IMR-90 (cell line): Measurements from ENCODE around the gene NTNG2. TPM values are rescaled to one million over a fixed set of nuclear protein-coding genes. Genes with fewer than 3 reads are reported as not detected.

Source experiments
- ATAC-seq: fragments of 200-7000 bp; cut with Tn5 transposase; 2 replicates; pipeline ENCODE4 v1.9.1; 2020; ENCODE audit warnings: low read depth, mild to moderate bottlenecking, moderate library complexity
- BruUV-seq: library from RNA; stranded (reverse); fragments of 400-500 nt; replicated peaks from 2 replicates; lab custom pipeline; 2021; lab: Mats Ljungman, UMichigan
- CTCF ChIA-PET: fragments of 300-600 bp; formaldehyde crosslinking; extraction: SDS; loops from one replicate; lab custom pipeline; 2021; ENCODE audit warnings: antibody characterized with exemption; lab: Yijun Ruan, JAX
- POLR2A ChIA-PET: fragments of 300-600 bp; sonication (Branson Sonifier 250); formaldehyde crosslinking; loops from one replicate; lab custom pipeline; 2022; ENCODE audit warnings: antibody characterized with exemption; ENCODE audit not compliant: unreplicated experiment; lab: Charles Lee
- DNase-seq: peaks from one replicate; pipeline ENCODE4 v3.0.0; 2013
- H2AFZ ChIP-seq: replicated peaks from 2 replicates; pipeline ENCODE3; 2013; ENCODE audit warnings: low read length, mild to moderate bottlenecking; ENCODE audit not compliant: poor library complexity
- H2AK5ac ChIP-seq: 2 replicates; pipeline ENCODE4 v1.6.1; 2013; ENCODE audit warnings: low read depth, low read length, inconsistent platforms
- H2AK9ac ChIP-seq: replicated peaks from 2 replicates; pipeline ENCODE3; 2013; ENCODE audit warnings: mild to moderate bottlenecking, low read depth, low read length, moderate library complexity; ENCODE audit not compliant: poor library complexity
- H2BK120ac ChIP-seq: 2 replicates; pipeline ENCODE4 v1.6.1; 2013; ENCODE audit warnings: low read depth, low read length, inconsistent platforms
- H2BK15ac ChIP-seq: 3 replicates; pipeline ENCODE4 v1.6.1; 2013; ENCODE audit warnings: low read depth, low read length, inconsistent platforms
- H2BK20ac ChIP-seq: 2 replicates; pipeline ENCODE4 v1.6.1; 2013; ENCODE audit warnings: low read depth, mild to moderate bottlenecking, inconsistent platforms, low read length, moderate library complexity
- H2BK5ac ChIP-seq: 2 replicates; pipeline ENCODE4 v1.6.1; 2013; ENCODE audit warnings: mild to moderate bottlenecking, low read depth, low read length, inconsistent platforms; ENCODE audit not compliant: poor library complexity, severe bottlenecking
- H3K14ac ChIP-seq: replicated peaks from 2 replicates; pipeline ENCODE4 v1.6.1; 2013; ENCODE audit warnings: low read depth, low read length, inconsistent platforms
- H3K18ac ChIP-seq: 2 replicates; pipeline ENCODE4 v1.6.1; 2013; ENCODE audit warnings: low read depth, low read length, control low read depth
- H3K23ac ChIP-seq: 2 replicates; pipeline ENCODE4 v1.6.1; 2013; ENCODE audit warnings: low read depth, low read length, inconsistent platforms
- H3K27ac ChIP-seq: 2 replicates; pipeline ENCODE4 v1.5.1; 2013; ENCODE audit warnings: mild to moderate bottlenecking, control low read depth, low read length; ENCODE audit not compliant: insufficient read depth
- H3K27me3 ChIP-seq: 2 replicates; pipeline ENCODE4 v1.6.1; 2013; ENCODE audit warnings: low read length; ENCODE audit not compliant: control insufficient read depth, insufficient read depth
- H3K36me3 ChIP-seq: 2 replicates; pipeline ENCODE4 v1.6.1; 2013; ENCODE audit warnings: low read length, mixed read lengths; ENCODE audit not compliant: control insufficient read depth, insufficient read depth
- H3K4ac ChIP-seq: 2 replicates; pipeline ENCODE4 v1.6.1; 2013; ENCODE audit warnings: low read depth, low read length, inconsistent platforms
- H3K4me1 ChIP-seq: 2 replicates; pipeline ENCODE4 v1.6.1; 2013; ENCODE audit warnings: low read length, mixed read lengths; ENCODE audit not compliant: control insufficient read depth, insufficient read depth
- H3K4me2 ChIP-seq: 2 replicates; pipeline ENCODE4 v1.6.1; 2013; ENCODE audit warnings: low read depth, mild to moderate bottlenecking, control low read depth, low read length, moderate library complexity
- H3K4me3 ChIP-seq: 2 replicates; pipeline ENCODE4 v1.5.1; 2013; ENCODE audit warnings: low read depth, mild to moderate bottlenecking, control low read depth, low read length, moderate library complexity; ENCODE audit not compliant: insufficient read depth
- H3K56ac ChIP-seq: 2 replicates; pipeline ENCODE4 v1.6.1; 2013; ENCODE audit warnings: low read length, inconsistent platforms; ENCODE audit not compliant: insufficient read depth; ENCODE audit errors: extremely low read depth
- H3K79me1 ChIP-seq, 2 experiments: 2 replicates each; pipeline ENCODE4 v1.6.1; 2013; ENCODE audit warnings: low read length in 2 of 2, inconsistent platforms in 1 of 2, low read depth in 1 of 2
- H3K9ac ChIP-seq: 2 replicates; pipeline ENCODE4 v1.6.1; 2013; ENCODE audit warnings: low read depth, low read length, control low read depth
- H3K9me1 ChIP-seq: 2 replicates; pipeline ENCODE4 v1.6.1; 2013; ENCODE audit warnings: low read length, inconsistent platforms; ENCODE audit not compliant: insufficient read depth
- H3K9me3 ChIP-seq: 2 replicates; pipeline ENCODE4 v1.6.1; 2013; ENCODE audit warnings: low read length; ENCODE audit not compliant: control insufficient read depth, insufficient read depth
- H4K20me1 ChIP-seq: 2 replicates; pipeline ENCODE4 v1.6.1; 2013; ENCODE audit warnings: low read length, inconsistent platforms; ENCODE audit not compliant: insufficient read depth
- H4K5ac ChIP-seq: 2 replicates; pipeline ENCODE4 v1.6.1; 2013; ENCODE audit warnings: mild to moderate bottlenecking, low read depth, low read length, control low read depth
- H4K8ac ChIP-seq, 2 experiments: 2 replicates each; pipeline ENCODE4 v1.6.1; 2013; ENCODE audit warnings: low read depth in 2 of 2, low read length in 2 of 2, control low read depth in 1 of 2, inconsistent platforms in 1 of 2
- H4K91ac ChIP-seq: 2 replicates; pipeline ENCODE4 v1.6.1; 2013; ENCODE audit warnings: low read depth, low read length, inconsistent platforms; ENCODE audit not compliant: insufficient read depth
- BHLHE40 ChIP-seq: fragments of 150-350 bp; IDR thresholded peaks from 2 replicates; pipeline ENCODE4 v1.6.1; 2016; ENCODE audit warnings: mild to moderate bottlenecking, low read depth, low read length
- CEBPB ChIP-seq: IDR thresholded peaks from 2 replicates; pipeline ENCODE4 v1.6.1; 2012; ENCODE audit warnings: low read depth, low read length, improper control_type of control experiment
- MAFK ChIP-seq: IDR thresholded peaks from 2 replicates; pipeline ENCODE4 v1.6.1; 2012; ENCODE audit warnings: low read depth, low read length, improper control_type of control experiment
- NFE2L2 ChIP-seq: fragments of 150-350 bp; IDR thresholded peaks from 2 replicates; pipeline ENCODE4 v1.6.1; 2016; ENCODE audit warnings: low read depth, mild to moderate bottlenecking, low read length
- RFX5 ChIP-seq: IDR thresholded peaks from 2 replicates; pipeline ENCODE4 v1.8.0; 2012; ENCODE audit warnings: low read depth, mild to moderate bottlenecking, low read length, moderate library complexity
- WGBS, 2 experiments: methylation state at CpG; one replicate each; pipeline versions ENCODE4 v1.1.5 to v1.1.7; 2013; ENCODE audit warnings: missing lambda C conversion rate in 2 of 2; ENCODE audit not compliant: insufficient read length in 1 of 2; ENCODE audit errors: extremely low coverage in 2 of 2; 5-methylcytosine and 5-hydroxymethylcytosine counted together
- dilution Hi-C: fragments of 300-500 bp; cut with HindIII; formaldehyde crosslinking; loops from one replicate; pipeline ENCODE4 v1.14.3; 2018; ENCODE audit warnings: low sequenced_read_pairs; ENCODE audit not compliant: unreplicated experiment
- in situ Hi-C: fragments of 300-500 bp; cut with MboI; formaldehyde crosslinking; loops from 3 replicates; pipeline ENCODE4 v1.14.3; 2019; ENCODE audit warnings: low sequenced_read_pairs, inconsistent platforms, mixed read lengths
- intact Hi-C: fragments of 100-400 bp; cut with micrococcal nuclease; formaldehyde crosslinking; loops from 2 replicates; pipeline ENCODE4 v1.10.0; 2022
- polyA plus RNA-seq, 3 experiments: library from polyadenylated mRNA; depleted of rRNA; stranded (reverse); fragments of >200 nt; gene quantifications; 2 replicates each; pipeline ENCODE4 v1.2.3, GENCODE V29; 2012; ENCODE audit warnings: low replicate concordance in 1 of 3
- total RNA-seq: library from RNA; depleted of rRNA; stranded (reverse); fragments of >200 nt; gene quantifications from 2 replicates; pipeline ENCODE4 v1.2.3, GENCODE V29; 2012

The NTNG2 gene
- total and polyA plus RNA-seq, 2 of the 4 experiments (the other 2 are of a cell fraction) = 0.54 to 0.84 TPM

GRCh38 chr9:132234535-132234934, 72.7 kb downstream of the NTNG2 start:
- H3K23ac ChIP-seq = no peak overlapping the region
- no peak for TF ChIP-seq RFX5
- no peak for TF ChIP-seq MAFK
- TF ChIP-seq NFE2L2 = no peak
- no peak for TF ChIP-seq BHLHE40
- no peak for TF ChIP-seq CEBPB
- H3K27me3 ChIP-seq = peaks cover 59% of the 10 kb centered on the region
- H3K79me1 ChIP-seq = no peaks in the 10 kb centered on the region
- no peak overlapping the region for H3K56ac ChIP-seq
- no peak overlapping the region for H2BK15ac ChIP-seq
- ChIA-PET CTCF (interaction anchor here (0.8 kb wide), 1 partner anchor 27 kb away, joined by 3 read pairs; no protein-coding TSS in a partner anchor), POLR2A (no interaction called here)
- H3K9me3 ChIP-seq = no peaks in the 10 kb centered on the region
- H4K5ac ChIP-seq = no peak overlapping the region
- H3K18ac ChIP-seq = no peak overlapping the region
- intact Hi-C loops (no loop called here), in situ Hi-C loops (no loop called here), dilution Hi-C loops (no loop called here)
- peaks cover 3% of the 10 kb centered on the region for H4K20me1 ChIP-seq
- no peaks in the 10 kb centered on the region for H3K9me1 ChIP-seq
- H3K4ac ChIP-seq = no peak overlapping the region
- H4K91ac ChIP-seq = no peak overlapping the region
- H2AFZ ChIP-seq = no peak overlapping the region
- no TSS peak for BruUV-seq
- no peak overlapping the region for H3K4me3 ChIP-seq
- 51% methylated on average over 11 of the region's 12 CpGs; no CpG with 5 or more reads in 1 of the 2 experiments for WGBS, 2 experiments
- ATAC-seq (no peak), DNase-seq (no peak)
- H2BK5ac ChIP-seq = no peak overlapping the region
- no peak overlapping the region for H2AK9ac ChIP-seq
- no peaks in the 10 kb centered on the region for H3K36me3 ChIP-seq
- no peak overlapping the region for H2BK120ac ChIP-seq
- no peak overlapping the region for H2AK5ac ChIP-seq
- H3K4me1 ChIP-seq = no peaks in the 10 kb centered on the region
- H2BK20ac ChIP-seq = no peak overlapping the region
- H3K9ac ChIP-seq = no peak overlapping the region
- H4K8ac ChIP-seq = no peak overlapping the region
- no peak overlapping the region for H3K27ac ChIP-seq
- no peak overlapping the region for H3K14ac ChIP-seq
- H3K4me2 ChIP-seq = no peak overlapping the region
